Measurements from ENCODE around the gene PGBD4.

The PGBD4 gene

DNA sequence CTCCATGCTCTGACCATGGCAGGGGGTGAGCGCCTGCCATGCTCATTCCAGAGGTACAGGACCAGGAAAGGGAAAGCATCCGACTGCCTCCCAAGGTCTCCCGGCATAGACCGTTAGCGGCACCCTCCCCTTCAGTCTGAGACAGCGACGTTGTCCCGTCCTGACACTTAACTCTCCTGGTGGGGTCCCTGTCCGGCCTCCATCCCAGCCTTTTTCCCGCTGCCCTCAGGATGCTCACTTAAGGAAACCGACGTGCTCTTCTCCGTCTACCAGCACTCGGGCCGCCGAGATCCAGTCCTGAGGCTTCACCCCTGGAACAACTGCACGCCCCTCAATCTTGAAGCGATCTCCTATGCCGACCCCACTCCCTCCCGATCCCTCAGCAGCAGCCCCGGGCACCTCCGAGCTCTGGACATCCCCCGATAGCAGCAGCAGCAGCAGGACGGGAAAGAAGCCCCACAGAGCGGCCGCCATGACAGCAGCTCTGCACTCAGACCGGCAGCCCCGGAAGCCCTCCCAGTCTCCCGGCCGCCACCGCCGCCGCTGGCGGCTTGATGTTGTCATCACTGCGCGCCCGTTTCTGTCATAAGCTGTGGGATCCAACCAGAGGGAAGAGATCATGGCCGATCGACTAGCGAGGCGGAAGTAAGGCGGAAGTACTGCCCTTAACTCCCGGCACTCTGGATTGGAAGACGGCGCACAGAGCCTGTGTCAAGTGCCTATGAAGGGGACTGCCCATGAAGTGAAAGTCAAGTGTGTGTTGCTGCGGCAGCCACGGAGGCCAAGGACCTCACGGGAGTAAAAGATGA lies at the start of gene PGBD4, which contains the start of gene EMC7:
PGBD4 (plus strand) TSS at position 718 of the 809 bp plus-strand sequence. CDS start 449 bp downstream, outside the sequence.
EMC7 (minus strand) TSS at position 497 of the 809 bp plus-strand sequence; CDS start at position 474, 23 bp downstream.
- DNase-seq (ENCODE audit: low spot score), result peak; percentile 91

DNA sequence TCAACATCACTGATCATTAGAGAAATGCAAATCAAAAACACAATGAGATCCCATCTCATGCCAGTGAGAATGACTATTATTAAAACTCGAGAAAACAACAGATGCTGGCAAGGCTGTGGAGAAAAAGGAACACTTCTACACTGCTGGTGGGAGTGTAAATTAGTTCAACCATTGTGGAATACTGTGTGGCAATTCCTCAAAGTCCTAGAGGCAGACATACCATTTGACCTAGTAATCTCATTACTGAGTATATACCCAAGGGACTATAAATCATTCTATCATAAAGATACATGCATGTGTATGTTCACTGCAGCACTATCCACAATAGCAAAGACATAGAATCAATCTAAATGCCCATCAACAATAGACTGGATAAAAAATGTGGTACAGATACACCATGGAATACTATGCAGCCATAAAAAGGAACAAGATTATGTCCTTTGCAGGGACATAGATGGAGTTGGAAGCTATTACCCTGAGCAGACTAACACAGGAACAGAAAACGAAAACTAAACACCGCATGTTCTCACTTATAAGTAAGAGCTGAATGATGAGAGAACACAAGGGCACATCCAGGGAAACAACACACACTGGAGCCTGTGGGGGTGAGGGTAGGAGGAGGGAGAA lies 47.7 kb upstream of the PGBD4 start:
- DNase-seq (ENCODE audit: low spot score), result no peak

DNA sequence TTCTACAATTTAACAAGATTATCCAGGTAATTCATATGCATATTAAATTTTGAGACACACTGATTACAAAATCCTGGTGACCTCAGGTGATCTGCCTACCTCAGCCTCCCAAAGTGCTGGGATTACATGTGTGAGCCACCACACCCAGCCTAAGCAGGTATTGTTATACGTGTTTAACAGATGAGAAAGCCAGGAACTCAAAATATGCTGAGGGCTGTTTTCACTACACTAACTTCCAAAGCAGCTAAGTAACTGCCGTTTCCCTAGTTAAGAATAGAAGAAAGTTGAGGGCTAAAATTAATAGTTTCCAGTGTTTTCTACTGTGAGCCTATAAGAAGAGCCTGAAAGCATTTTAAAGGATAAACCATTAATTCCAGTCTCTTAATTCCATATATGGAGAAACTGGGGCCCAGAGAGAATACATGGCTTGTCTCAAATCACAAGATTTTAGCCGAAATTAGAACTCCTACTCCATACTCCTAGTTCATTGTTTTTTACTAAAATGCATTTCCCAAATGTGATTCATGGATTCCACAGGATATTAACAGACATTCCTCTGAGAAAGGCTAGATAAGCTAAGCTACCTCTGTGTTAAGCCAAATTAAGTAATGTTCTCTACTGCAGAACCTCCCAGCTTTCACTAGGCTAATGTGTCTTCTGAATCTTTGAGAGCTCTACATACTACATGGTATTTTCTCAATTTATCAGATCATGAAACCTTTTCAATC lies 45.9 kb upstream of the PGBD4 start:
- DNase-seq (ENCODE audit: low spot score), result peak; percentile 64

DNA sequence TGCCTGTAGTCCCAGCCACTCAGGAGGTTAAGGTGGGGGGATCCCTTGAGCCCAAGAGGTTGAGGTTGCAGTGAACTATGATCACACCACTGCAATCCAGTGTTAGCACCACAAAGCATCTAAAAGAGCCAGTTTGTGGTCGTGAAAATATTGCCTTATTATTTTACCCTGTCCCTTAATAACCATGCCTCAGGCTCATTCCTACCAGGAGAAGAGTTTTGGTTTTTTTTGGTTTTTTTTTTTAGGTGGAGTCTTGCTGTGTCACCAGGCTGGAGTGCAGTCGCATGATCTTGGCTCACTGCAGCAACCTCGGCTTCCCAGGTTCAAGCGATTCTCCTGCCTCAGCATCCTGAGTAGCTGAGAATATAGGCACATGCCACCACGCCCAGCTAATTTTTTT lies 45.0 kb upstream of the PGBD4 start:
- DNase-seq (ENCODE audit: low spot score), result no peak

DNA sequence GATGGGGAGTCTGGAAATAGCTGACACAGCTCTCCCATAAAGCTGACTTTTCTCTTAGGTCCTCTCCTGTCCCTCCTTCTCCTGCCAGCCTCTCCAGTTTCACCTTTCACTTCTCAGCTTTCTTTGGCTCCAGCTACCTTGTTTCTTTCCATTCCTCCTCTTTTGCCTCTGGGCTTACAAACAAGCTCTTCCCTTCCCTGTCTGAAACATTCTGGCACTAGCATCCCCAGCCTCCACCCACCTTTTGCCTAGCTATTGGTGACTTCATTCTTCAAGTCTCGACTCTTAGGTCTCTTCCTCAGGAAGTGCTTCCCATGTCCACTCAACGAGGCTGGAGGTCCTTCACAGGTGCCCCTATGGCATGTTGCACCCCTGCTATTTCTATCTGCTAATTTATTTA lies 42.4 kb upstream of the PGBD4 start:
- DNase-seq (ENCODE audit: low spot score), result no peak

DNA sequence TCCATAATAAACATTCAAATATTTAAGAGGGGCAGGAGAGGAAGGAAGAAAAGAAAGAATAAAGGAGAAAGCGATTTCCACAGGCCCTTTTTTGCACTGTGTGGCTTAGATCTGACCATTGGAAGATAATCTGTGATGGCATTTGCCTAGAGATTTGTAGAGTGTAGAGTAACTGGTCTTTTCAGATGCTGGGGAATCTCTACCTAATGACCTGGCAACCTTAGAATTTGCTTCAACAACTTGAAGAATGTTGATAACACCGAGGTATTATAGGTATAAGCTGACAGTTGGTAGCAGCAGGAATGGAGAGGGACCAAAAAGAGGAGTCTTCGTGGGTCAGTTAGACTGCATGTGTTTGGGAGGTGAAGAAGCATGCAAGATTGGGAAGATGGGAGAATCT lies 41.9 kb upstream of the PGBD4 start:
- no peak for DNase-seq (ENCODE audit: low spot score)

DNA sequence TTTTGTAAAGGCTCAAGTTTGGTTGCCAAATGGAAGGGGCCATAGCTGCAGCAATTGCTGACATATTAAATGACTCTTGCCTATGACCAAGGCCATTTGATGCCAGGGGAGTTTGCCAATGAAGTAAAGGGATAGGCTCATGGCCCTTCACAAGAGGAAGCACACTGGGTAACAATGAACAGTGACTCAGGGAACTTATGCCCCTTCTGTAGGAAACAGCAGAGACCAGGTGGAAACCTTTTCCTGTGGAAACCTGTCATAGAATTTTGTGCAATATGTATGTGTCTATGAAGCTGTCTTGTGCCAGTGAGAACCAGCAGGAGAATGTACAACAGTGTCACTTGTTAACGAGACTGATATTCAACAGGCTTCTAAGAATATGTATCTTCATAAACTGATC lies 37.4 kb upstream of the PGBD4 start:
- no peak for DNase-seq (ENCODE audit: low spot score)

DNA sequence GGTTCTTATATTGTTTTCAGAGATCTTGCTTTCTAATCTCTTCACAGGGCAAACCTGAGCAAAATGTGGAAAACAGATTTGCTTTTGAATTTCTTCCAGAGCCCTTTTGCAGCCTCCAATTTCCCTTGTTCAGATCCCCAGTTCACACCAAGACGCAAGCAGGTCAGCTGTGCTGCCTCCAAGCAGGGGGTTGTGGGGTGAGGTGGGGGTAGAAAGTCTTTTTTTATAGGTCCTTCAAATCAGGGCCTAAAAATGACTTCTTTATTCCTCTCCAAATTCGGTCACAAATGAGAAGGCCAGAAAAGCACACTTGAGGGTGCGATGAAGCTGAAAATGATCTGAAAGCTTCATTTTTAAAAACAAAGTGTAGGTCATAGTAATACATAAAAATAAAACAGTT lies 36.6 kb upstream of the PGBD4 start:
- no peak for DNase-seq (ENCODE audit: low spot score)

DNA sequence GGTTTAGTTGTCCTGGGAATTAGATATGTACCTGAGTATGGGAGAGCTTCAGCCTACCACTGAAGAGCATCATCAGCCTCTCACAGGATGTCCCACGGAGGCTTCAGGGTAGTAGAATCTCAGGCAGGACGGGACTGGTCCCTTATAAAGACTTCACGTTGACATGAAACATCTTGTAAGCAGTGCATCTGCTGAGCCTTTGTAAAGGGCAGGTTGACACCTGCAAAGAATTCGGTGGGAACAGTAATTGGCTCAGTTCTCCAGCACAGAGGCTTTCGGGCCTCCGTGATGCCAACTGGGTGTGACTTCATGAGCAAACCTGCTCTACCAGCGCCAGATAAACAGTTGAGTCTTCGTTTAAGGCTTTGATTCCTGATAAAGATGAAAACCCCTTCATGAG lies 35.9 kb upstream of the PGBD4 start:
- DNase-seq (ENCODE audit: low spot score), result no peak

DNA sequence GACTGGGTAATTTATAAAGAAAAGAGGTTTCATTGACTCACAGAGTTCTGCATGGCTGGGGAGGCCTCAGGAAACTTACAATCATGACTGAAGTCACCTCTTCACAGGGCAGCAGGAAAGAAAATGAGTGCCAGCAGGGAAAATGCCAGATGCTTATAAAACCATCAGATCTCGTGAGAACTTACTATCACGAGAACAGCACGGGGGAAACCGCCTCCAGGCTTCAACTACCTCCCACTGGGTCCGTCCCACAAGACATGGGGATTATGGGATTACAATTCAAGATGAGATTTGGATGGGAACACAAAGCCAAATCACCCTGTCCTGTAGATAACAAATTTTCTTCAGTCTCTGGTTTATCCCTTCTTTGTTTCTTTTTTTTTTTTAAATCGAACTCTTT lies 31.9 kb upstream of the PGBD4 start:
- DNase-seq (ENCODE audit: low spot score), result no peak

DNA sequence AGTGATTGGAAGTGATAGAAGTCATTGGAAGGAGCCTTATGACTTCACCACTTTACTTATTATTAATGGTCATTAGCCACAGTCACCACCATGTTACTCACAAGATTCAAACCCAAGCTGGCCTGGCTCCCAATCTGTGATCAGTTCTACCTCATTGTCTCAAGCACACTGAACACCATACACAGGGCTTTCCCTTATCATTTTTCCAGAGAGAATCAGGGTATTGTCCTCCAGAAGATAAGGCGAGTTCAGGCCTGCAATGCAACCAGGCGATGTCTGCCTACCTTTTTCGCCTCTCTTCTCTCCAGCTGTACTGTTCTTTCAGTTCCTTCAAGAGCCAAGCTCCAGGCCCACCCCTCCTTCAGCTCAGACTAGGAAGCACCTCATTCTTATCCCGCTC lies 25.1 kb upstream of the PGBD4 start:
- DNase-seq (ENCODE audit: low spot score), result no peak

DNA sequence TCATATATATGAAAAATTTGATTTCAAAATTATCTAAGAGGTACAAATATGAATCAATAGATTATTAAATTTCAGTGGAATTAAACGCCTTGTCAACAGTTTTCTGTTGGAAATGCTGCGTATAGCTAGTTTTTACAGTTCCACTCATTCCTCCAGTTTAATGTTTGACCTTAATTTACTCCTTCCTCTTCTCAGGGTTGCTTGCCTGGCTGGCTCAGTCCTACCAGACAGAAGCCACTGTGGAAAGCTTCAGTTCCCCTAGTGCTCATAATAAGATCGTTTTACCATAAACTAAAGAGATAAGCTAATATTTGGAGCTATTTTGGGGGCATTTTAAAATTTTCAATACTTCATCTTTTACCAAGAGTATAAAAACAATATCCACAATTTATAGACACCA lies 23.0 kb upstream of the PGBD4 start:
- no peak for DNase-seq (ENCODE audit: low spot score)

DNA sequence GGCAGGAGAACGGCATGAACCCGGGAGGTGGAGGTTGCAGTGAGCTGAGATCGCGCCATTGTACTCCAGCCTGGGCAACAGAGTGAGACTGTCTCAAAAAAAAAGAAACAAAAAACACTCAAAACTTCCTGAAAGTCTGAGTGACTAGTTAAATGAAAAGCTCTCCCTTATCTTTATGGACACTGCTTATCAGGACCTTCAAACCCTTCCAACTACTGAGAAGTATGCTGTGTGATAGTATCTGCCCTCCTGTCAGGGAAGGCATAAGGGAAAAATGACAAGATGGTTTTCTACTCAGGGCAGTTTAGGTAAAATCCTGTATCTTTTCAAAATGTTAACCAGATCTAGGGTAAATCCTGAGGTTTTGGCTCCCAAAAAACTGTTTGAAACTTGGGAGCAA lies 22.0 kb upstream of the PGBD4 start:
- DNase-seq (ENCODE audit: low spot score), result no peak

DNA sequence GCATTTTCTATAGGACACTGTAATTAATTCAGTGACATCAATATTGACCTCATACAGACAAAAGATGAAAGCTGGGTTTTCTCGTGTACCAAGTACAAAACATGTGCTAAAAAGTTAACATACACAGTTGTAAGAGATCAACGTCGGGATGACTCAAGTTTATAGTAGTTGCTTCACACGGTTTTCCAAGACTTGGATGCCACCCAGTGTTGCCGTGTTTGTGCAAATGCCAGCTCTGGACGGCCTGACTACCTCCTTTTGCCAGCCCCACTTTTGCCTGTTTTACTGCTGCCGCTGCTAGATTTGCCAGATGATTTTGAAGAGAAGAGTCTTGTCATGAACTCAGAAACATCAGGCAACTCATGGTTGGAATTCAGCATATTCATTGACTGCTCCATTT lies 17.8 kb upstream of the PGBD4 start:
- no peak for DNase-seq (ENCODE audit: low spot score)

DNA sequence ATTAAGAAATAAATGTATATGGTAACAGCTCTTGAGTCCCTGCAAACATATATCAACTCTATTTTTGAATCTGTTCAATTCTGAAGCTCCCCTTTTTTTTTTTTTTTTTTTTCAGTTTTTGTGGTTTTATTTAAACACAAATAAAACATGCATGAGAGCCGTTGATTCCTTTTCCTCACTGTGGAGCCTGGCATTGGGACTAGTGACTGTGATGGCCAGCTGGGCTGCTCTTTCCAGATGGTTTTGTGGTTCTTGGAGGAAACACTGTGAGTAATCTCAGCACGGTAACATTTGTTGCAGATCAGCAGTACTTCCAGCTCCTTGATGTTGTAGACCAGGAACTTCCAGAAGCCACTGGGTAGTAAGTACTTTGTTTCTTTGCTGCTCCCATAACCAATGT lies 16.1 kb upstream of the PGBD4 start:
- no peak for DNase-seq (ENCODE audit: low spot score)

DNA sequence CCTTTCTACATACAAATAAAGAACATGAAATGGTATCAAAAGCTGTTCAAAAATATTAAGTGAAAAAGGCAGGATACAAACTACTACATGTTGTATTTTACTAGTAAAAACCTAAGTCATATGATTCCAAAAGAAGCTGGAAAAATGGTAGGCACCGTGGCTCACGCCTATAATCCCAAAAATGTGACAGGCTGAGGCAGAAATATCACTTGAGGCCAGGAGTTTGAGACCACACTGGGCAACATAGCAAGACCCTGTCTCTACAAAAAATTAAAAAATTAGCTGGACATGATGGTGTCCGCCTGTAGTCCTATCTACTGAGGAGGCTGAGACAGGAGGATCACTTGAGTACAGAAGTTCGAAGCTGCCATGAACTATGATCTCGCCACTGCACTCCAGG lies 2.0 kb upstream of the PGBD4 start:
- no peak for DNase-seq (ENCODE audit: low spot score)

DNA sequence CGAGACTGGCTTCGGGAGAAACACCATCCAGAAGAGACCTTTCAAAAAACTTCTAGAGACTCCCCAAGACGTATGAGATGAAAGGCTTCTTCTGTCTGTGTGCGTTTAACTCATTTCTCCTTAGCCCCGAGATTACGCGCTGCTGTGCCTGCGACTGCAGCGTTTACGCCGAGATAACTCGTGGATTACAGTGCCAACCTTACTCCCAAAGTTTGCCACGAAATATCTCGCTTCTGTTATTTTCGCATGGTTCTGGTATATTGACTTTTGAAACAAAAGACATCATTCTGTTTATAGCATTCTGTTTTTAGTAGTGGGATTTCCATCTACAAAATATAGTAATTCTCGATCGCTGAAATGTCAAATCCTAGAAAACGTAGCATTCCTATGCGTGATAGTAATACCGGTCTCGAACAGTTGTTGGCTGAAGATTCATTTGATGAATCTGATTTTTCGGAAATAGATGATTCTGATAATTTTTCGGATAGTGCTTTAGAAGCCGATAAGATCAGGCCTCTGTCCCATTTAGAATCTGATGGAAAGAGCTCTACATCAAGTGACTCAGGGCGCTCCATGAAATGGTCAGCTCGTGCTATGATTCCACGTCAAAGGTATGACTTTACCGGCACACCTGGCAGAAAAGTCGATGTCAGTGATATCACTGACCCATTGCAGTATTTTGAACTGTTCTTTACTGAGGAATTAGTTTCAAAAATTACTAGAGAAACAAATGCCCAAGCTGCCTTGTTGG lies 467 bp downstream of the PGBD4 start:
- no peak for DNase-seq (ENCODE audit: low spot score)

DNA sequence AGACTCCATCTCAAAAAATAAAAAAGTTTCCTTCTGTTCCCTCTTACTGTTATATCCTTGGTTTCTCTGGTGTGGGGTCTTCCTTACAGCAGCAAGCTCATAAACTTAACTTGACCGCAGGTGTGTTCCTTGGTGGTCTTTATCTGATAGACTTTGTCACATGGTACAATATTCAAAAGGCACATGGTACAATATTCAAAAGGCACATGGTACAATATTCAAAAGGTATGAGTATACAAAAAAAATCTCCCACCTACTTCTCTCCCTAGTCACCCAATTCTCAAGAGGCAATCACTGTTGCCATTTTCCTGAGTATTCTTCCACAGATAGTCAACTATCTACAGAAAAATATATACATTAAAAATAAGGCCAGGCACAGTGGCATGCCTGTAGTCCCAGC lies 4.5 kb downstream of the PGBD4 start:
- DNase-seq (ENCODE audit: low spot score), result no peak

DNA sequence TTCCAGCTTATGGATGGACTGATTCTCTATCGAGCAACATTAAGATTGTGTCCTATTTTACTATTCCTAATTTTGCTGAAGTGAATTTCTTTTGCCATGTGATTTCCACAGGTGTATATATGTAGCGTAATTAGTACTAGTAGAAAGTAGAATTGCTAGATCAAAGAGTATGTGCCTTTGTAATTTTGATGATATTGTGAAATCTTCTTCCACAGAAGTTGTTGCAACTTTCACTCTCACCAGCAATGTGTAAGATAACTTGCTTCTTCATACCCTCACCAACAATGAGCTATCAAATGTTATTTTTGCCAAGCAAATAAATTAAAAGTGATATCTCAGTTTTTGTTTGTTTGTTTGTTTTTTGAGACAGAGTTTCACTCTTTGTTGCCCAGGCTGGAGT lies 5.4 kb downstream of the PGBD4 start:
- no peak for DNase-seq (ENCODE audit: low spot score)

DNA sequence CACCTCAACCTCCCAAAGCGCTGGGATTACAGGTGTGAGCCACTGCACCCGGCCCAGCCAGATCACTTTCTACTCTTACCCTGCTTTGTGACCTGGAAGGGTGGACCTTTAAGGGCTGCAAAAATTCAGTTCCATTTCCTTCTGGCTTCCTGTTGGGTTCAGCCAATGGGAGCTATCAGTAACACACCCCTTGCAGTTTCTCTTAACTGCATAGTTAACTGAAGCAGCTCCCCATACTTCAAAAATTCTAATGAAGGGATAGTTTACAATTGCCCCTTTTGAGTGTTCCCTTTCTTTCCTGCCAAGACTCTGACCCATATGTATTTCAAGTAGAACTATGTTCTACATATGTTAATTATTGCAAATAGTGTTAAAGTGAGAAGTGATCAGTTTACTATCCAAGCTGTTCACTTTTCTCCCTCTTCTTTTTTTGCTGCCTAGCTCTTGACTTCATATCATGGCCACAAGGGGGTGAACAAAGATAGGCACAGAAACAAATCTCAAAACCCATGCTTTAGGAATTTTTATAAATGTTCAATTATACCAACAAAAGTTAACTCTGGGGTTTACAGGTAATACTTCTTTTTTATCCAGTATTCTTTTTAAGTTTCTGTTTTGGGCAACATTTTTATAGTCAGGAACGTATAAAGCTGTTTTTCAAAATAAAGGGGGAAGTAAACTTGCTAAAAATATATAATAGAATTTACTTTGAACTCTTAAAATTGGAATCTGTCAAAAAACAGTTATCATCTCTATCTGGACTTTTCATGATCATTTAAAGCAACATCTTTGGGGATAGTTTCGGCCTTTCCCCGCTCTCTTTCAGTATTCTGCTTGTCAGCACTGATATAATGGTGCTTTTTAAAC lies 8.1 kb downstream of the PGBD4 start:
- DNase-seq (ENCODE audit: low spot score), result peak; percentile 21

DNA sequence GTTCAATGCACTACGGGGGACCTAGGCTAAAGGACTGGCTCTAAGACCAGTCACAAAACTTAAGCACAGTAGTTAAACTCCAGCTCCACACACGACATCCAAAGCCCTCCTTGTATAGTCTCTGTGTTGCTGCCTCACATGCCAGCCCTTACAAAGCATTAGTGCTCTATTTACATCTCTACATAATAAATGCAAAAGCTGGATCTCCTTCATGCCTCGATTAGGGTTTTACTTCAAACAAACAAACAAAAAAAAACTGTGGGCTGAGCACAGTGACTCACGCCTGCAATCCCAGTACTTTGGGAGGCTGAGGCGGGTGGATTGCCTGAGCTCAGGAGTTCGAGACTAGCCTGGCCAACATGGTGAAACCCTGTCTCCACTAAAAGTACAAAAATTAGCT lies 9.6 kb downstream of the PGBD4 start:
- DNase-seq (ENCODE audit: low spot score), result no peak

Data from hepatic stellate cell (primary cell).